ENCODE results near the gene AP1S1.
"Not testable (repeated sequence)": the region's sequence is repeated elsewhere in the genome, so short reads cannot be mapped to it uniquely, and the experiment has no call there.

AP1S1 gene

GRCh38 chr7:101153969-101154692, at the start of gene AP1S1:
Gene AP1S1, plus strand, starts transcription at chr7:101154476. Its CDS starts 39 bp downstream, at chr7:101154515.
- peak; percentile 98 for DNase-seq (ENCODE audit: low spot score)

GRCh38 chr7:101104799-101105198, 49.5 kb upstream of the AP1S1 start:
- DNase-seq (ENCODE audit: low spot score): no peak

GRCh38 chr7:101105248-101105647, 49.0 kb upstream of the AP1S1 start:
- DNase-seq (ENCODE audit: low spot score): not testable (repeated sequence)

- DNase-seq (ENCODE audit: low spot score): no peak
These were observed 47.9 kb upstream of the AP1S1 start for GRCh38 chr7:101106386-101106785.

GRCh38 chr7:101108330-101108857, 45.9 kb upstream of the AP1S1 start:
- no peak for DNase-seq (ENCODE audit: low spot score)

GRCh38 chr7:101108961-101109360, 45.3 kb upstream of the AP1S1 start:
- DNase-seq (ENCODE audit: low spot score): no peak

GRCh38 chr7:101109368-101109767, 44.9 kb upstream of the AP1S1 start:
- no peak for DNase-seq (ENCODE audit: low spot score)

GRCh38 chr7:101111261-101111660, 43.0 kb upstream of the AP1S1 start:
- no peak for DNase-seq (ENCODE audit: low spot score)

GRCh38 chr7:101112233-101112632, 42.0 kb upstream of the AP1S1 start:
- DNase-seq (ENCODE audit: low spot score): no peak

- DNase-seq (ENCODE audit: low spot score): not testable (repeated sequence)
These were observed 41.1 kb upstream of the AP1S1 start for GRCh38 chr7:101113140-101113539.

- DNase-seq (ENCODE audit: low spot score): no peak
These were observed 40.4 kb upstream of the AP1S1 start for GRCh38 chr7:101113836-101114235.

GRCh38 chr7:101114492-101114891, 39.8 kb upstream of the AP1S1 start:
- no peak for DNase-seq (ENCODE audit: low spot score)

GRCh38 chr7:101115215-101115614, 39.1 kb upstream of the AP1S1 start:
- DNase-seq (ENCODE audit: low spot score): no peak

- DNase-seq (ENCODE audit: low spot score): no peak
These were observed 37.4 kb upstream of the AP1S1 start for GRCh38 chr7:101116898-101117297.

- no peak for DNase-seq (ENCODE audit: low spot score)
These were observed 35.4 kb upstream of the AP1S1 start for GRCh38 chr7:101118856-101119255.

GRCh38 chr7:101119876-101120275, 34.4 kb upstream of the AP1S1 start:
- DNase-seq (ENCODE audit: low spot score): no peak

- no peak for DNase-seq (ENCODE audit: low spot score)
These were observed 34.0 kb upstream of the AP1S1 start for GRCh38 chr7:101120315-101120714.

GRCh38 chr7:101121631-101121990, 32.7 kb upstream of the AP1S1 start:
- DNase-seq (ENCODE audit: low spot score): not testable (repeated sequence)

GRCh38 chr7:101121991-101122932, 32.0 kb upstream of the AP1S1 start:
- no peak for DNase-seq (ENCODE audit: low spot score)

- DNase-seq (ENCODE audit: low spot score): no peak
These were observed 31.2 kb upstream of the AP1S1 start for GRCh38 chr7:101122933-101123702.

- no peak for DNase-seq (ENCODE audit: low spot score)
These were observed 30.6 kb upstream of the AP1S1 start for GRCh38 chr7:101123703-101124068.

GRCh38 chr7:101124376-101125056, 29.8 kb upstream of the AP1S1 start:
- DNase-seq (ENCODE audit: low spot score): no peak

Measured in germinal center (tissue), 1 donor.